Measurements from ENCODE around the gene RPS8. TPM values are rescaled to one million over a fixed set of nuclear protein-coding genes. Genes with fewer than 3 reads are reported as not detected.
A peak's percentile ranks its signal among the peaks of the same experiment; 100 is the strongest.

RPS8 gene
- total RNA-seq, 1 donor = 1,221 TPM

DNA sequence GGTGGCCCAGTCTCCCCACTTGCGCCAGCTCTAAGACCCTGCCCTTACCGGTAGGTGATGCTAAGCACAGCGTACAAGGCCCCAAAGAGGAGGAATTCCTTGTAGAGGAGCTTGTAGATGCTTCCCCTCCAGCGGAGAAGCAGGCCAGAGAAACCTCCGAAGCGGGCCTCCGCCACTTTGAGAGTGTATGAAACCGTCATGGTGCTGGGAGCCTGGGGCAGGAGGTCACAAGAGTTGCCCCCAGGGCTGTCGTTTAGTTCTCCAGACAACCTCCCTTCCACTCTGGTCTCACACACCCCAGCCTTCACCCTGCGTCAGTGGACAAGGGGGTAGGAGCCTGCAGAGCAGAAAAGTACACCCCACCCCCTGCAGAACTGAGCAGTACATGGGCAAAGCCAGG, 12.2 kb downstream of the RPS8 start:
- TF ChIP-seq, protein P1, sequence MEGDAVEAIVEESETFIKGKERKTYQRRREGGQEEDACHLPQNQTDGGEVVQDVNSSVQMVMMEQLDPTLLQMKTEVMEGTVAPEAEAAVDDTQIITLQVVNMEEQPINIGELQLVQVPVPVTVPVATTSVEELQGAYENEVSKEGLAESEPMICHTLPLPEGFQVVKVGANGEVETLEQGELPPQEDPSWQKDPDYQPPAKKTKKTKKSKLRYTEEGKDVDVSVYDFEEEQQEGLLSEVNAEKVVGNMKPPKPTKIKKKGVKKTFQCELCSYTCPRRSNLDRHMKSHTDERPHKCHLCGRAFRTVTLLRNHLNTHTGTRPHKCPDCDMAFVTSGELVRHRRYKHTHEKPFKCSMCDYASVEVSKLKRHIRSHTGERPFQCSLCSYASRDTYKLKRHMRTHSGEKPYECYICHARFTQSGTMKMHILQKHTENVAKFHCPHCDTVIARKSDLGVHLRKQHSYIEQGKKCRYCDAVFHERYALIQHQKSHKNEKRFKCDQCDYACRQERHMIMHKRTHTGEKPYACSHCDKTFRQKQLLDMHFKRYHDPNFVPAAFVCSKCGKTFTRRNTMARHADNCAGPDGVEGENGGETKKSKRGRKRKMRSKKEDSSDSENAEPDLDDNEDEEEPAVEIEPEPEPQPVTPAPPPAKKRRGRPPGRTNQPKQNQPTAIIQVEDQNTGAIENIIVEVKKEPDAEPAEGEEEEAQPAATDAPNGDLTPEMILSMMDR (IDR thresholded peaks at IDR 0.05; ENCODE audit: extremely low read depth, low read depth, low read length) = no peak
- H3K4me3 ChIP-seq (ENCODE audit: insufficient read depth, low read length) = no peak overlapping the region
- no peaks in the 10 kb centered on the region for H4K20me1 ChIP-seq (ENCODE audit: insufficient read depth, low read length)
- no peaks in the 10 kb centered on the region for H3K27me3 ChIP-seq (ENCODE audit: insufficient read depth, low read length)
- H3K27ac ChIP-seq (ENCODE audit: low read depth, low read length) = no peak overlapping the region
- no peak for DNase-seq (ENCODE audit: insufficient read length, low spot score, missing footprints)
- no peaks in the 10 kb centered on the region for H3K79me2 ChIP-seq (ENCODE audit: insufficient read depth, low read length)
- no peaks in the 10 kb centered on the region for H3K36me3 ChIP-seq (ENCODE audit: insufficient read depth, low read length)
- H3K4me2 ChIP-seq (ENCODE audit: insufficient read depth, low read length) = no peak overlapping the region
- H2AFZ ChIP-seq (ENCODE audit: low read length) = no peak overlapping the region
- peaks cover 18% of the 10 kb centered on the region for H3K4me1 ChIP-seq (ENCODE audit: insufficient read depth, low read length)
- H3K9me3 ChIP-seq (ENCODE audit: low read depth, low read length) = no peaks in the 10 kb centered on the region

DNA sequence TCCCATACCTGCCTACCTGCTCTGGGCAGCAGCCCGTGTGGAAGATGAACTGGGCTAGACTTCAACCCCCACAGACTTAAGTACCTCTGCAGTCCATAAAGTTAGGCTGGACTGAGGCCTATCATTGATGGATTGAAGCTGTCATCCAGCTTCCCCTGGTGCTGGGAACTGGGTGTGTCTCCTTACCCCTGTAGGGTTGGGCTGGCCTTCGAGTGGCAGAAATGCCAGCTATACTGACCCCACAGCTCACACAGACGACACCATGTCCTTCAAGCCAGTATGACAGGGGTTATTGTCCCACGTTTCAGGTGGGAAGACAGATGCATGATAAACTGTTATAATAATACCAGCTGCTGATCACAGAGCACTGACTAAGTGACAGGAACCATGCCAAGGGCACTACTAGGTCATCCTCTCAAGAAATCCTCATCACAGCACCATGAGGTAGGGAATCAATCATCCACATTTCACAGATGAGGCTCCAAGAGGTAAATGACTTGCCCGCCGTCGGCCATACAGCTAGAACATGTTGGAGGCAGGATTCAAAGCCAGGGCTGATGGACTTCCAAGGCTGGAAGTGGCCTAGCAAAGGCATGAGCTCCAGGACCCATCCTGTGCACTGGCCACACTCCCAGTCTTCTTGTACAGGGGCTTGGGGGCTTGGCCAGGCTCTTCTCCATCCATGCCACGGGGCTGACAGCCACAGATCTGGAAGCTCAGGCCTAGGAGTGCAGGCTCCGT, 12.9 kb downstream of the RPS8 start, which contains the start of gene BEST4:
Gene BEST4, minus strand, starts transcription at position 51 of the 741 bp plus-strand sequence. CDS start 465 bp downstream, outside the sequence.
- H3K4me2 ChIP-seq (ENCODE audit: insufficient read depth, low read length) = no peak within 1 kb of the TSS
- no peaks in the 10 kb centered on the region for H3K27me3 ChIP-seq (ENCODE audit: insufficient read depth, low read length)
- H3K4me1 ChIP-seq (ENCODE audit: insufficient read depth, low read length) = peaks cover 18% of the 10 kb centered on the region
- peak; percentile 50 for DNase-seq (ENCODE audit: insufficient read length, low spot score, missing footprints)
- H3K9me3 ChIP-seq (ENCODE audit: low read depth, low read length) = no peaks in the 10 kb centered on the region
- no peak within 1 kb of the TSS for H2AFZ ChIP-seq (ENCODE audit: low read length)
- no peaks in the 10 kb centered on the region for H4K20me1 ChIP-seq (ENCODE audit: insufficient read depth, low read length)
- no peaks in the 10 kb centered on the region for H3K36me3 ChIP-seq (ENCODE audit: insufficient read depth, low read length)
- TF ChIP-seq, protein P1 (IDR thresholded peaks at IDR 0.05; ENCODE audit: extremely low read depth, low read depth, low read length) = no peak
- H3K27ac ChIP-seq (ENCODE audit: low read depth, low read length) = no peak within 1 kb of the TSS
- H3K79me2 ChIP-seq (ENCODE audit: insufficient read depth, low read length) = no peaks in the 10 kb centered on the region
- no peak within 1 kb of the TSS for H3K4me3 ChIP-seq (ENCODE audit: insufficient read depth, low read length)

GRCh38 chr1:44790968-44791801, 15.8 kb downstream of the RPS8 start:
- Histone ChIP-seq H3K27me3 (ENCODE audit: insufficient read depth, low read length) (no peaks in the 10 kb centered on the region), H3K36me3 (ENCODE audit: insufficient read depth, low read length) (no peaks in the 10 kb centered on the region), H2AFZ (ENCODE audit: low read length) (no peak overlapping the region), H3K27ac (ENCODE audit: low read depth, low read length) (no peak overlapping the region), H3K4me2 (ENCODE audit: insufficient read depth, low read length) (no peak overlapping the region), H4K20me1 (ENCODE audit: insufficient read depth, low read length) (no peaks in the 10 kb centered on the region), H3K79me2 (ENCODE audit: insufficient read depth, low read length) (no peaks in the 10 kb centered on the region), H3K9me3 (ENCODE audit: low read depth, low read length) (no peaks in the 10 kb centered on the region), H3K4me1 (ENCODE audit: insufficient read depth, low read length) (peaks cover 7% of the 10 kb centered on the region), H3K4me3 (ENCODE audit: insufficient read depth, low read length) (no peak overlapping the region)
- TF ChIP-seq, protein P1 (IDR thresholded peaks at IDR 0.05; ENCODE audit: extremely low read depth, low read depth, low read length) = no peak
- DNase-seq (ENCODE audit: insufficient read length, low spot score, missing footprints) = no peak

Measured in osteoblast (primary cell).